Endothelial cell of umbilical vein (primary cell): Measurements from ENCODE around the gene FRY. TPM values are rescaled to one million over a fixed set of nuclear protein-coding genes. Genes with fewer than 3 reads are reported as not detected.

ENCODE experiments used
- BruUV-seq: library from RNA; stranded (reverse); fragments of 400-500 nt; replicated peaks from 2 replicates; lab custom pipeline; 2021; lab: Mats Ljungman, UMichigan
- CTCF ChIA-PET: fragments of 300-600, 350-600 bp; sonication (Branson Sonifier 250); formaldehyde crosslinking; loops from one replicate; lab custom pipeline; 2021; ENCODE audit warnings: antibody characterized with exemption, inconsistent platforms; lab: Charles Lee
- POLR2A ChIA-PET: fragments of 300-600, 350-600 bp; sonication (Branson Sonifier 250); formaldehyde crosslinking; loops from one replicate; lab custom pipeline; 2021; ENCODE audit warnings: antibody characterized with exemption, inconsistent platforms; lab: Charles Lee
- DNase-seq: peaks from one replicate; pipeline ENCODE4 v3.0.0-alpha.2; 2011; ENCODE audit warnings: low read depth, low spot score
- FAIRE-seq: peaks from 2 replicates; lab custom pipeline; 2011; peaks lifted over from hg19 to GRCh38; lab: Jason Lieb, UNC
- H2AFZ ChIP-seq: 2 replicates; pipeline ENCODE4 v1.6.0; 2012; ENCODE audit warnings: low read depth, low read length, control low read depth, inconsistent platforms
- H3K27ac ChIP-seq: 2 replicates; pipeline ENCODE4 v1.5.1; 2011; ENCODE audit warnings: low read depth, mild to moderate bottlenecking, control low read depth, low read length, moderate library complexity; ENCODE audit not compliant: insufficient read depth
- H3K27me3 ChIP-seq, 2 experiments: 2 replicates each; pipeline versions ENCODE4 v1.6.0 to v1.6.1; 2011; ENCODE audit warnings: low read length in 2 of 2, mixed read lengths in 1 of 2; ENCODE audit not compliant: control insufficient read depth in 2 of 2, insufficient read depth in 2 of 2
- H3K36me3 ChIP-seq, 2 experiments: 2 replicates in 1 of 2; 3 replicates in 1 of 2; pipeline ENCODE4 v1.5.1; 2011; ENCODE audit warnings: low read length in 2 of 2, mild to moderate bottlenecking in 1 of 2, moderate library complexity in 1 of 2; ENCODE audit not compliant: control insufficient read depth in 2 of 2, insufficient read depth in 2 of 2; ENCODE audit errors: extremely low read depth in 1 of 2
- H3K4me1 ChIP-seq: 3 replicates; pipeline ENCODE4 v1.5.1; 2011; ENCODE audit warnings: mild to moderate bottlenecking, low read length; ENCODE audit not compliant: control insufficient read depth, insufficient read depth; ENCODE audit errors: extremely low read depth
- H3K4me2 ChIP-seq: 2 replicates; pipeline ENCODE4 v1.6.1; 2011; ENCODE audit warnings: low read length, control low read depth, mixed read lengths; ENCODE audit not compliant: insufficient read depth
- H3K4me3 ChIP-seq, 3 experiments: fragments of 200-600 bp in 1 of 3; sonication (generic), shearing (Covaris generic) in 1 of 3; replicated peaks in 1 of 3; 2 replicates each; pipeline ENCODE4 v1.5.1; 2011 to 2016; ENCODE audit warnings: control low read depth in 3 of 3, low read length in 3 of 3, mild to moderate bottlenecking in 2 of 3, inconsistent platforms in 1 of 3, low read depth in 1 of 3, moderate library complexity in 1 of 3; ENCODE audit not compliant: insufficient read depth in 1 of 3
- H3K79me2 ChIP-seq: 2 replicates; pipeline ENCODE4 v1.6.0; 2012; ENCODE audit warnings: low read length, inconsistent platforms; ENCODE audit not compliant: control insufficient read depth, insufficient read depth
- H3K9ac ChIP-seq: replicated peaks from 2 replicates; pipeline ENCODE3; 2011; ENCODE audit warnings: low read length, control low read depth; ENCODE audit not compliant: insufficient read depth; ENCODE audit errors: extremely low read depth
- H3K9me1 ChIP-seq: replicated peaks from 3 replicates; pipeline ENCODE4 v1.6.0; 2011; ENCODE audit warnings: mild to moderate bottlenecking, low read length; ENCODE audit not compliant: control insufficient read depth, insufficient read depth; ENCODE audit errors: extremely low read depth
- H3K9me3 ChIP-seq: replicated peaks from 2 replicates; pipeline ENCODE4 v1.5.1; 2012; ENCODE audit warnings: low read length, inconsistent platforms; ENCODE audit not compliant: control insufficient read depth, insufficient read depth
- H4K20me1 ChIP-seq: replicated peaks from 2 replicates; pipeline ENCODE3; 2011; ENCODE audit warnings: mild to moderate bottlenecking, low read length; ENCODE audit not compliant: control insufficient read depth, insufficient read depth; ENCODE audit errors: extremely low read depth
- CTCF ChIP-seq, 2 donors: IDR thresholded peaks; 1 replicate in 1 of 2; 2 replicates in 1 of 2; pipeline ENCODE4 v1.5.1; 2011; ENCODE audit warnings: low read length in 2 of 2, mild to moderate bottlenecking in 2 of 2, moderate library complexity in 2 of 2, control low read depth in 1 of 2, inconsistent platforms in 1 of 2, low read depth in 1 of 2; ENCODE audit not compliant: insufficient read depth in 1 of 2; ENCODE audit errors: extremely low read depth in 1 of 2
- EZH2 ChIP-seq: IDR thresholded peaks from 2 replicates; pipeline ENCODE4 v1.6.1; 2012; ENCODE audit warnings: borderline replicate concordance, low read depth, mild to moderate bottlenecking, moderate library complexity, low read length, inconsistent platforms; ENCODE audit not compliant: severe bottlenecking
- FOS ChIP-seq: IDR thresholded peaks from 2 replicates; pipeline ENCODE4 v1.6.1; 2011; ENCODE audit warnings: mild to moderate bottlenecking, low read length, moderate library complexity, borderline replicate concordance; ENCODE audit not compliant: insufficient read depth
- GATA2 ChIP-seq: IDR thresholded peaks from 2 replicates; pipeline ENCODE4 v1.7.0; 2011; ENCODE audit warnings: low read depth, mild to moderate bottlenecking, moderate library complexity, mixed read lengths, low read length; ENCODE audit not compliant: insufficient read length, insufficient read depth
- JUN ChIP-seq: IDR thresholded peaks from 2 replicates; pipeline ENCODE4 v1.6.1; 2011; ENCODE audit warnings: borderline replicate concordance, low read depth; ENCODE audit not compliant: insufficient read length, insufficient read depth
- MAX ChIP-seq: IDR thresholded peaks from 2 replicates; pipeline ENCODE4 v1.6.1; 2011; ENCODE audit not compliant: insufficient read depth, insufficient read length
- MYC ChIP-seq: IDR thresholded peaks from one replicate; pipeline ENCODE4 v1.6.1; 2011; ENCODE audit warnings: mild to moderate bottlenecking, low read depth, low read length
- POLR2A ChIP-seq: IDR thresholded peaks from 2 replicates; pipeline ENCODE4 v1.6.1; 2012; ENCODE audit warnings: low read depth, mild to moderate bottlenecking, control low read depth, low read length
- POLR2AphosphoS5 ChIP-seq: IDR thresholded peaks from 2 replicates; pipeline ENCODE4 v1.6.1; 2012; ENCODE audit warnings: low read depth, mild to moderate bottlenecking, control low read depth, low read length, moderate library complexity; ENCODE audit not compliant: insufficient read depth
- dilution Hi-C: fragments of 300-500 bp; cut with MboI; formaldehyde crosslinking; loops from one replicate; pipeline ENCODE4 v1.15.0; 2019; ENCODE audit warnings: low sequenced_read_pairs; ENCODE audit not compliant: extremely low pct_ligation_motif_present
- intact Hi-C: fragments of 100-400 bp; cut with micrococcal nuclease; formaldehyde crosslinking; loops from one replicate; pipeline ENCODE4 v1.10.0; 2022
- polyA plus RNA-seq, 4 experiments: library from polyadenylated mRNA; depleted of rRNA in 3 of 4; stranded (reverse) in 3 of 4; unstranded in 1 of 4; fragments of >200 nt; gene quantifications; 2 replicates each; pipeline versions ENCODE4 v1.2.1 to v1.2.3, GENCODE V29; 2011 to 2012; ENCODE audit warnings: missing spikeins in 1 of 4
- total RNA-seq: library from RNA; stranded (reverse); gene quantifications from 2 replicates; pipeline ENCODE4 v1.2.3, GENCODE V29; 2021

FRY gene
- total and polyA plus RNA-seq, 2 donors (not counting 3 experiments of a cell fraction or from before 2014, with no cell fraction given) = 57.3 to 75.8 TPM

- Histone ChIP-seq H3K4me3 (no peak overlapping the region), H3K79me2 (no peaks in the 10 kb centered on the region), H3K4me2 (no peak overlapping the region), H3K36me3 (no peaks in the 10 kb centered on the region), H3K27ac (no peak overlapping the region), H3K9me3 (no peaks in the 10 kb centered on the region), H3K9me1 (no peaks in the 10 kb centered on the region), H2AFZ (no peak overlapping the region), H3K4me1 (peaks cover 4% of the 10 kb centered on the region), H3K27me3 (no peaks in the 10 kb centered on the region), H4K20me1 (no peaks in the 10 kb centered on the region), H3K9ac (no peak overlapping the region)
- TF ChIP-seq EZH2 (no peak), POLR2AphosphoS5 (no peak), JUN (no peak), MYC (no peak), FOS (no peak), POLR2A (no peak), MAX (no peak), GATA2 (no peak)
- FAIRE-seq (no peak), DNase-seq (no peak)
- CTCF ChIA-PET = interaction anchor here (0.8 kb wide), 1 partner anchor 9 kb away, joined by 3 read pairs; no protein-coding TSS in a partner anchor
- POLR2A ChIA-PET = no interaction called here
- intact Hi-C loops (no loop called here), dilution Hi-C loops (no loop called here)
- BruUV-seq = no TSS peak
These were observed 16.2 kb downstream of the FRY start for GRCh38 chr13:32047793-32048192.

- FAIRE-seq = no peak
- Histone ChIP-seq H3K27me3 (no peaks in the 10 kb centered on the region), H3K9me3 (no peaks in the 10 kb centered on the region), H3K36me3 (no peaks in the 10 kb centered on the region), H3K4me3 (no peak overlapping the region), H3K27ac (no peak overlapping the region), H2AFZ (no peak overlapping the region), H3K79me2 (no peaks in the 10 kb centered on the region), H3K9me1 (no peaks in the 10 kb centered on the region), H4K20me1 (no peaks in the 10 kb centered on the region), H3K4me2 (no peak overlapping the region), H3K9ac (no peak overlapping the region), H3K4me1 (peaks cover 4% of the 10 kb centered on the region)
- dilution Hi-C loops = no loop called here
- TF ChIP-seq POLR2A (no peak), JUN (no peak), CTCF (IDR thresholded peaks at IDR 0.05; ENCODE audit: extremely low read depth in 1 of 2, insufficient read depth in 1 of 2, low read depth in 1 of 2, low read length in 2 of 2) (no peak), MAX (no peak), MYC (no peak), POLR2AphosphoS5 (no peak), EZH2 (no peak), FOS (no peak), GATA2 (no peak)
- peak; percentile 11 for DNase-seq
- CTCF ChIA-PET = interaction anchor here (0.8 kb wide), 1 partner anchor 10 kb away, joined by 3 read pairs; no protein-coding TSS in a partner anchor
- POLR2A ChIA-PET = no interaction called here
- intact Hi-C loops = no loop called here
- no TSS peak for BruUV-seq
These were observed 17.2 kb downstream of the FRY start for GRCh38 chr13:32048816-32049215.
